MG63 (cell line): Measurements from ENCODE around the gene FMOD. TPM values are rescaled to one million over a fixed set of nuclear protein-coding genes. Genes with fewer than 3 reads are reported as not detected.
"Not testable (repeated sequence)": the region's sequence is repeated elsewhere in the genome, so short reads cannot be mapped to it uniquely, and the experiment has no call there.

Experiments used
- DNase-seq: peaks from one replicate; pipeline ENCODE4 v3.0.0-alpha.2; 2020
- H3K27me3 ChIP-seq: fragments of 250-450 bp; sonication (Bioruptor Pico); 2 replicates; pipeline ENCODE4 v1.5.1; 2020; ENCODE audit warnings: mild to moderate bottlenecking, moderate library complexity
- H3K36me3 ChIP-seq: fragments of 250-450 bp; sonication (Bioruptor Pico); 2 replicates; pipeline ENCODE4 v1.5.1; 2020; ENCODE audit warnings: mild to moderate bottlenecking, moderate library complexity
- H3K4me3 ChIP-seq: fragments of 250-450 bp; sonication (Bioruptor Pico); 2 replicates; pipeline ENCODE4 v1.5.1; 2020; ENCODE audit warnings: mild to moderate bottlenecking, moderate library complexity
- H3K9me3 ChIP-seq: fragments of 250-450 bp; sonication (Bioruptor Pico); 2 replicates; pipeline ENCODE4 v1.5.1; 2020; ENCODE audit warnings: mild to moderate bottlenecking, moderate library complexity
- total RNA-seq: library from RNA; depleted of rRNA; stranded (reverse); fragments of >200 nt; shearing (Covaris generic); gene quantifications from 2 replicates; pipeline ENCODE4 v1.2.3, GENCODE V29; 2014; ENCODE audit warnings: low replicate concordance; rRNA removed

Gene FMOD
- total RNA-seq, 1 experiment from 2014 or later, result not detected

DNA sequence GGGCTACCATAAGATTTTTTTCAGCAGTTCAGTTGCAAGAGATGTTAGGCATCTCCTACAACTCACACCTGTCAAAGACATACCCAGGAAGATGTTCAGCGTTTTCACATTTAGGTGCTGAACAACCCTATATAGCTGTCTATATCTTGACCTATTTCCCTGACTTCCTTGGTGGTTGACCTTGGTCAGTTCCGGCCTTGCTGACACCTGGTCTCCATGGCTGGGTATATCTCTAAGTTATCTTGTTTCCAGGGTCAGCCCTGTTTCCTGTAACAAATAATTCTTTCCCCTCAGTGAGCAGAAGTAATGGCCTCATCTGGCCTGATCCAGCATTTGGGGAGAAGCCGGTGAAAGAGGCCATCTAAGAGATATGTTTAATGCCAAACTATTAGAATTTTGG is 48.0 kb downstream of the FMOD start:
- no peak overlapping the region for H3K4me3 ChIP-seq
- DNase-seq, result no peak
- no peaks in the 10 kb centered on the region for H3K36me3 ChIP-seq
- no peaks in the 10 kb centered on the region for H3K9me3 ChIP-seq
- peaks cover 18% of the 10 kb centered on the region for H3K27me3 ChIP-seq

DNA sequence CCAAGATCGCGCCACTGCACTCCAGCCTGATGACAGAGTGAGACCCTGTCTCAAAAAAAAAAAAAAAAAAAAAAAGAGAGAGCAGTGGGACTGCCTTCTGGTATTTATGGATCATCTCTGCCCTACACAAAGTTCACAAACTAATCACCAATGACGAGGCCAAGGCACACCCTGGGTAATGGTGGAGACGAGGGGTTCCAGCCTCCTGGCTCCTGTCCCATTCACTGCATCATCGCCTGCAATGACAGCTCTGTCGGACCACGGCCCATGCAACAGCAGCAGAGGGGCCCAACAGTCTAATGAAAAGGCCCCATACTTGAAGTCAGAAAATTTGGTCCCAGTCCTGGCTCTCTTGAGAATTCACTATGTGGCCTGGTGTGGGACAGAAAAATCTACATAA is 48.5 kb downstream of the FMOD start:
- Histone ChIP-seq H3K36me3 (no peaks in the 10 kb centered on the region), H3K27me3 (peaks cover 18% of the 10 kb centered on the region), H3K9me3 (no peaks in the 10 kb centered on the region), H3K4me3 (no peak overlapping the region)
- no peak for DNase-seq

GRCh38 chr1:203301331-203301668 is 49.6 kb downstream of the FMOD start:
- H3K9me3 ChIP-seq, result no peaks in the 10 kb centered on the region
- peaks cover 18% of the 10 kb centered on the region for H3K27me3 ChIP-seq
- no peak overlapping the region for H3K4me3 ChIP-seq
- H3K36me3 ChIP-seq, result no peaks in the 10 kb centered on the region
- no peak for DNase-seq

- no peaks in the 10 kb centered on the region for H3K9me3 ChIP-seq
- H3K27me3 ChIP-seq, result peaks cover 18% of the 10 kb centered on the region
- no peaks in the 10 kb centered on the region for H3K36me3 ChIP-seq
- no peak overlapping the region for H3K4me3 ChIP-seq
- DNase-seq, result no peak
These were observed 50.2 kb downstream of the FMOD start for GRCh38 chr1:203300441-203301330.

- DNase-seq, H3K4me3 ChIP-seq, H3K36me3 ChIP-seq, H3K9me3 ChIP-seq: not testable (repeated sequence)
- peaks cover 18% of the 10 kb centered on the region for H3K27me3 ChIP-seq
These were observed 51.0 kb downstream of the FMOD start for GRCh38 chr1:203299719-203300429.

- Histone ChIP-seq H3K4me3 (no peak overlapping the region), H3K9me3 (no peaks in the 10 kb centered on the region), H3K36me3 (no peaks in the 10 kb centered on the region), H3K27me3 (peaks cover 18% of the 10 kb centered on the region)
- no peak for DNase-seq
These were observed 51.8 kb downstream of the FMOD start for GRCh38 chr1:203299169-203299568.

- no peak for DNase-seq
- no peaks in the 10 kb centered on the region for H3K9me3 ChIP-seq
- H3K36me3 ChIP-seq, result no peaks in the 10 kb centered on the region
- H3K27me3 ChIP-seq, result peaks cover 20% of the 10 kb centered on the region
- H3K4me3 ChIP-seq, result no peak overlapping the region
These were observed 54.4 kb downstream of the FMOD start for GRCh38 chr1:203296460-203297073.

DNA sequence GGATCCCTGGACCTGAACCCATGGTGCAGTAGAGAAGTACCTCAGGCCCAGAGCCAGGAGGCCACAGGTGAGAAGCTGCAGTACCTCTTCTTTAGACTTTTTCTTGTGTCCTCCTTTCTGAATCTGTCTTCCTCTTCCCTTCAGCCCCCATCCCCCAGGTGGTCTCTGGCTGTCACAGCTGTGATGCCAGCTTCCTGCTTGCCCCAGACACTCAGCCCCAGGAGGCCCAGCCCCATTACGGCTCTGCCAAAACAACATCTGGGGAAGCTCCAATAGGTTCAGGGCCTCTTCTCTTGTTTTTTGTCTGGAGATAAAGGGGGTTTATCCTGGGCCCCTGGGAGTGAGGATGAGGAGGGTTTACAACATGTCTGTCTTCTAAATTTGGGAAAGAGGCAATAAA is 55.1 kb downstream of the FMOD start:
- Histone ChIP-seq H3K9me3 (no peaks in the 10 kb centered on the region), H3K36me3 (no peaks in the 10 kb centered on the region), H3K4me3 (no peak overlapping the region), H3K27me3 (peaks cover 15% of the 10 kb centered on the region)
- no peak for DNase-seq

DNA sequence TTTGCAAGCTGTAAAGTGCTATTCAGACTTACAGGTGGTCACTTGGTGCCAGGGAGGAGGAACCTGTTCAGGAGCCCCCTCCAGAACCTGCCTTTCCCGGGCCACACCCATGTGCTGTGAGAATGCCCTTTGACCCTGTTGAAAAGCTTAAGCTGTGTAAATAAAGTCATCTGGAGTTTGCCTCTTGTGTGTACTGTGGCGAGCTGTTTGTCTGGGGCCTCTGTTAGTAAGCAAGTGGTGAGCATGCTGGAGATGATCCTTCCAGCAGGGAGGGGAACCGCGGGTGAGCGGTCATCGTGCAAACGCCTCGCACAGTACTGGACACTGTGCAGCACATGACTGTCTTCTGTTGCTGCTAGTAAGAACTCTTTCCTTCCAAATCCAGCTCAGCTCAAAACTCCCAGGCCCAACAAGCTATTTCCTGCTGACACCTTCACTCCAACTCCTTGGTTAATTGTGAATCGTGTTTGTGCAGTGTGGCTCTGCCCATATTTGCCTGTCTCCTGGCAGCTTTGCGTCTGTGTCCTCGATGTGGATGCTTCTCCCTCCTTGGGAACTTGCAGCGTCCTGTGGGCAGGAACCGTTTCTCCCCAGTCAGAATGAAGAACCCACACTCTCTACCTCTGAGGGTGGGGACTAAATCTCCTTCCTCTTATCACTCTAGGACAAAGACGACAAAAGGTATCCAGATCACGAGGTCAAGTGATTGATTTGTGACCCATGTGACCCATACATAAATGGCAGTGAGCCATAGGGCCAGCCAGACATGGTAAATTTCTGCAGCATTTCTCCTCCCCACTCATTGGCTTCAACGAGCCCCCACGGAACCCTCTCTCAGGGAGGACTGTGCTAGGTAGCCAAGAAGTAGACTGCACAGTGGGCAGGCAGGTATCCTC is 59.5 kb downstream of the FMOD start:
- DNase-seq, result no peak
- no peak overlapping the region for H3K4me3 ChIP-seq
- H3K9me3 ChIP-seq, result no peaks in the 10 kb centered on the region
- H3K27me3 ChIP-seq, result peaks cover 2% of the 10 kb centered on the region; the same call in 1 of the 2 replicates
- no peaks in the 10 kb centered on the region for H3K36me3 ChIP-seq

Other genes with a start within 250 kb of the FMOD start
- gene ADORA1, start 223.4 kb downstream of the FMOD start, total RNA-seq, result 0.94 and 1.5 TPM in 2 replicates
- gene MYBPH, start 175.3 kb downstream of the FMOD start, total RNA-seq, result not detected in 2 replicates
- gene CHI3L1, start 164.4 kb downstream of the FMOD start, total RNA-seq, result 3.5 and 4.8 TPM in 2 replicates
- gene CHIT1, start 121.4 kb downstream of the FMOD start, total RNA-seq, result not detected in 2 replicates
- 0.10 and 2.0 TPM in 2 replicates for gene BTG2, start 45.6 kb downstream of the FMOD start, total RNA-seq
- gene PRELP, start 124.7 kb upstream of the FMOD start, total RNA-seq, result not detected in 2 replicates
- gene OPTC, start 143.0 kb upstream of the FMOD start, total RNA-seq, result not detected in 2 replicates